Measurements from ENCODE around the gene B3GNT2.
A peak's percentile ranks its signal among the peaks of the same experiment; 100 is the strongest.
"Not testable (repeated sequence)": the region's sequence is repeated elsewhere in the genome, so short reads cannot be mapped to it uniquely, and the experiment has no call there.

B3GNT2 gene, protein sequence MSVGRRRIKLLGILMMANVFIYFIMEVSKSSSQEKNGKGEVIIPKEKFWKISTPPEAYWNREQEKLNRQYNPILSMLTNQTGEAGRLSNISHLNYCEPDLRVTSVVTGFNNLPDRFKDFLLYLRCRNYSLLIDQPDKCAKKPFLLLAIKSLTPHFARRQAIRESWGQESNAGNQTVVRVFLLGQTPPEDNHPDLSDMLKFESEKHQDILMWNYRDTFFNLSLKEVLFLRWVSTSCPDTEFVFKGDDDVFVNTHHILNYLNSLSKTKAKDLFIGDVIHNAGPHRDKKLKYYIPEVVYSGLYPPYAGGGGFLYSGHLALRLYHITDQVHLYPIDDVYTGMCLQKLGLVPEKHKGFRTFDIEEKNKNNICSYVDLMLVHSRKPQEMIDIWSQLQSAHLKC

DNA sequence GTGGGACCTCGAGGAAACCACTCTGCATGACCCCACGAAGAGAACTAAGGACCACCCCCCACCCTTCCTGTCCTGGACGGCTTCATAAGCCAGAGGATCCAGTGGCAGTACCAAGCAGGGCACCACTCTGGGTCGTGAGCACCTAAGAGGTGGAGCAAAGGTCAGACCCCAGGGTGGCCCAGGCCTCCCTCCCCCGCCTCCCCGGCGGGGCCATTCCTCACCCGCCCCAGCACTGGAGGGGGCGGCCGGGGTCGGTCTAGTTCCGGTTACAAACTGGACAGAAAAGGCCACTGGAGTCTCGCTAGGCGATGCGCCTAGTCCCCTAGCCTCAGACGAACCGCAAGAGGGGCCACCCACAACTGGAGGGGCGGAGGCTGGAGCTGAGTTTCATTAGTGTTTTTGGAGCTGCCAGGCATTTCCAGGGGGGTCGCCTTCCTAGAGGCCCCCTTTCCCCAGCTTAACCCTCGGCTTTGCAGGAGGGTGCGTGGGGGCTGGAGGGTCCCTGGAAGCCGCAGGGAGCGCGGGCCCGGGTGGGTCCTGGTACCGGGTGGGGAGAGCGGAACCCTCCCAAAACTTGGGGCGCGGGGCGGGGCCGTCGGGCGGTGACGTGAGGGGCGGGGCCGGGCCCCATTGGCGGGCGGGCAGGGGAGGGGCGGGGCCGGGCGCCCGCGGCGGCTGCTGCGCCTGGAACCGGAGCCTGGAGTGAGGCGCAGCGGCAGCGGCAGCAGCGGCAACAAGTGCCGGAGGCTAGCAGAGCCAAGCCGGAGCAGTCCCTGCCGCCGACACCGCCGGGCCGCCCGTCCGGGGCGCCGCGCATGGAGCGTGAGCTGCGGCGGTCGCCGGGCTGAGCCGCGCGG, at the start of gene B3GNT2:
Gene B3GNT2, plus strand, starts transcription at position 695 of the 857 bp plus-strand sequence. CDS start 26,106 bp downstream, outside the sequence.
- peak; percentile 91 for DNase-seq
- no peaks in the 10 kb centered on the region for H3K9me3 Mint-ChIP-seq

DNA sequence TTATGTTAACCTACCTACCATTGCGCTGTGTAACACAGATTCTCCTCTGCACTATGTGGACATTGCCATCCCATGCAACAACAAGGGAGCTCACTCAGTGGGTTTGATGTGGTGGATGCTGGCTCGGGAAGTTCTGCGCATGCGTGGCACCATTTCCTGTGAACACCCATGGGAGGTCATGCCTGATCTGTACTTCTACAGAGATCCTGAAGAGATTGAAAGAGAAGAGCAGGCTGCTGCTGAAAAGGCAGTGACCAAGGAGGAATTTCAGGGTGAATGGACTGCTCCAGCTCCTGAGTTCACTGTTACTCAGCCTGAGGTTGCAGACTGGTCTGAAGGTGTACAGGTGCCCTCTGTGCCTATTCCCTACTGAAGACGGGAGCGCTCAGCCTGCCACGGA, 49.1 kb upstream of the B3GNT2 start:
- not testable (repeated sequence) for H3K27ac Mint-ChIP-seq; H3K4me3 Mint-ChIP-seq; H3K27me3 Mint-ChIP-seq; H3K36me3 Mint-ChIP-seq (ENCODE audit: low read depth); H3K9me3 Mint-ChIP-seq
- peaks cover 10% of the 10 kb centered on the region for H3K4me1 Mint-ChIP-seq (ENCODE audit: low read depth)
- DNase-seq = peak; percentile 38

More for the DNA sequence above, at the start of gene B3GNT2:
- Mint-ChIP-seq H3K4me3 (peak within 1 kb of the TSS; percentile 90), H3K27me3 (no peaks in the 10 kb centered on the region), H3K4me1 (ENCODE audit: low read depth) (peaks cover 32% of the 10 kb centered on the region), H3K27ac (peak within 1 kb of the TSS; percentile 94), H3K36me3 (ENCODE audit: low read depth) (peaks cover 19% of the 10 kb centered on the region)

DNA sequence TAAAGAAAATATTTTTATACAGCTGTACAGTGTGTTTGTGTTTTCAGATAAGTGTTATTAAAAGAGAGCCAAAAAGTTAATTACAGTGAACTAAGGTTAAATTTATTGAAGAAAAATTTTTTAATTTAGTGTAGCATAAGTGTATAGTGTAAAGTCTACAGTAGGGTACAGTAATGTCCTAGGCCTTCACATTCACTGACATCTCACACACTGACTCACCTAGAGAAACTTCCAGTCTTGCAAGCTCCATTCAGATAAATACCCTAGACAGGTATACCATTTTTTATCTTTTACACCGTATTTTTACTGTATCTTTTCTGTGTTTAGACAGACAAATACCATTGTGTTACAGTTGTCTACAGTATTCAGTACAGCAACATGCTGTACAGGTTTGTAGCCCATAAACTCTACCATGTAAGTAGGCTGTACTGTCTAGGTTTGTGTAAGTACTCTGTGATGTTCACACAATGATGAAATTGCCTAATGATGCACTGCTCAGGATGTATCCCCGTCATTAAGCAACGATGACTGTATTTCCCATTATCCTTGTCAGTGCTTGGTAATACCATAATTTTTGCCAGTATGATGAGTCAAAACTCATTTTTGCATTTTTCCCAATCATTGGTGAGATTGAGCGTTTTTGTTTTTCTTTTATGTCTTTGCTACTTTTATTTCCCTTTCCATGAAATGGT, 48.2 kb upstream of the B3GNT2 start:
- H3K4me1 Mint-ChIP-seq (ENCODE audit: low read depth) = peaks cover 10% of the 10 kb centered on the region
- no peak overlapping the region for H3K27ac Mint-ChIP-seq
- no peaks in the 10 kb centered on the region for H3K27me3 Mint-ChIP-seq
- H3K36me3 Mint-ChIP-seq (ENCODE audit: low read depth) = peaks cover 3% of the 10 kb centered on the region
- DNase-seq = no peak
- no peaks in the 10 kb centered on the region for H3K9me3 Mint-ChIP-seq
- H3K4me3 Mint-ChIP-seq = no peak overlapping the region

DNA sequence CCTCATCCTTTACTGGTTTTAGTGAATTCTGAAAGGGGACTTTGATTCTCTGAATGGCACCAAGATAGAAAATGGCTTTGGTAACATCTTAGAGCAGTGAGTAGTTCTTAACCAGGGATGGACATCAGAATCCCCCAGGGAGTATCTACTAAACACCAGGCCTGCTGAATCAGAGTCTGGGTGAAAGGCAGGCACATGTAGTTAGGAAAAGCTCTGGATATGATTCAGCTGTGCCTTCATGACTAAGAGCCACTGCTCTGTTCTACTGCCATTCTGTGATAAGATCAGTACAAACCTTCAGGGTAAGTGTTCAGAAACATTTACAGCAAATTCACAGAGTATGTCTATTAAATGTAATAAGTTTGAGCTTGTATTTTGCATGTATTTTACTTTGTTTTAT, 46.2 kb upstream of the B3GNT2 start:
- no peak for DNase-seq
- no peak overlapping the region for H3K27ac Mint-ChIP-seq
- peaks cover 10% of the 10 kb centered on the region for H3K4me1 Mint-ChIP-seq (ENCODE audit: low read depth)
- no peaks in the 10 kb centered on the region for H3K27me3 Mint-ChIP-seq
- peaks cover 6% of the 10 kb centered on the region for H3K36me3 Mint-ChIP-seq (ENCODE audit: low read depth)
- H3K4me3 Mint-ChIP-seq = no peak overlapping the region
- peaks cover 3% of the 10 kb centered on the region for H3K9me3 Mint-ChIP-seq

DNA sequence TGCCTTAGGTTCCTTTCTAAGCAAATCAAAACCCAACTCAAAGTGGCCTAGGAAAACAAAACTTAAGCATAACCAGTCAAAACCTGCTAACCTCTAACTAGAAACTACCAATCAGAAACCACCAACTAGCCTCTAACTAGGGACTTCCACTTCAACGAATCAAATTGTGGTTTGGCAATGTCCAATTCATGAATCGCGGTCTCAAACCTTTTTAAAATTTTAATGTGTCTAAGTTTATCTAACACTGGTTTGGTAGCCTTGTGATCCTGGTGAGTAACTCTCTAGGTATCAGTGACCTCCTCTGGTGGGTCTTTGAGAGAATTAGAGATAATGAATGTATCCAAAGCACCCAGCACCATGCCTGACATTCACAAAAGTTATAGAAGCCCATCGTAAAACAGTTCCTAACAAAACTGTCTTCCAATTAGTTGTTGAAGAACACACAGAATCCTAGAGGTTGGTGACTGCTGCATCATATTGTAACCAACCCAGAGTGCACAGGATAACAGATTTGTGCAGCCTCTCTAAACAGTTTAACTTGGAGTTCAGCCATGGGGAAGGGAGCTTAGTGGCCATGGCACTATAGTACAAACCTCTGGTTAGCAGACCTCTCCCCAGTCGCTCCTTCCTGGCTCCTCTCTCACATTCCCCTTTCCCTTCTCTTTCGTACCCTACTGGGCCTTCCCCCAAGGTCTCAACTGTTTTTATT, 45.2 kb upstream of the B3GNT2 start:
- Mint-ChIP-seq H3K27ac (no peak overlapping the region), H3K36me3 (ENCODE audit: low read depth) (peaks cover 6% of the 10 kb centered on the region), H3K9me3 (peaks cover 3% of the 10 kb centered on the region), H3K4me1 (ENCODE audit: low read depth) (peaks cover 7% of the 10 kb centered on the region), H3K27me3 (no peaks in the 10 kb centered on the region), H3K4me3 (no peak overlapping the region)
- DNase-seq = no peak

DNA sequence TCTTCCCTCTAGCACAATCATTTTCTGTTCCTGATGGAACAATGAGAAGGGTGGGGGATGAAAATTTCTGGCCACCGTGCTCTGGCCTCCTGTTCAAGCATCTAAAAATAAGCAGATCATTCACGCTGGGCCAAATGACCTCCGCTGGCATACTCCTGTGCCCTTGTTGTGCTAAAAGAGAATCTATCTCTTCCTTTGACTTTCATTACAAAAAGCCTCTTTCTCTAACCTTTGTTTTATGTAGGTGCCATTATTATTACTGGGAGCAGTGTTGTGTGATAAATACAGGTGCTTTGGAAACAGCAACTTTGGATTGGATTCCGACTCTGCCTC, 44.6 kb upstream of the B3GNT2 start:
- H3K27me3 Mint-ChIP-seq = no peaks in the 10 kb centered on the region
- peaks cover 3% of the 10 kb centered on the region for H3K9me3 Mint-ChIP-seq
- H3K27ac Mint-ChIP-seq = no peak overlapping the region
- H3K4me3 Mint-ChIP-seq = no peak overlapping the region
- peaks cover 7% of the 10 kb centered on the region for H3K4me1 Mint-ChIP-seq (ENCODE audit: low read depth)
- peaks cover 6% of the 10 kb centered on the region for H3K36me3 Mint-ChIP-seq (ENCODE audit: low read depth)
- DNase-seq = no peak

DNA sequence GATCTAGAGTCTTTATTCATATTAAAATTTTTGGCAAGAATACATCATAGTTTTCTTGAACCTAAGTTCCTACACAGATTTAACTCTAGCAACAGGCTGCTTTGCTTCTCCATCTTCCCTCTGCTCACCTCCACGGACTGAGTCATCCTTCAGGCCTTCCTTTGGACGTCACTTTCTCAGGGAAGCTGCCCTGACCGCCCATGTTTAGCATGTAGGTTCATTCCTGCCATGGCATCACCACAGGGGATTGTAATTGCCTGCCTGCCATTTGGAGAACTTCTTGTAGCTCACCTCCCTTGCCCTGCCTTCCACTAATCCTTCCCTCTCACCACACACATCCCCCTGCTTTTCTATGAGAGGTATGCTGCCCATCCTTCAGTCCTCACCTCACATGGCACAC, 43.9 kb upstream of the B3GNT2 start:
- Mint-ChIP-seq H3K4me3 (no peak overlapping the region), H3K4me1 (ENCODE audit: low read depth) (peaks cover 1% of the 10 kb centered on the region), H3K9me3 (peaks cover 3% of the 10 kb centered on the region), H3K36me3 (ENCODE audit: low read depth) (peaks cover 3% of the 10 kb centered on the region), H3K27me3 (no peaks in the 10 kb centered on the region), H3K27ac (no peak overlapping the region)
- no peak for DNase-seq

DNA sequence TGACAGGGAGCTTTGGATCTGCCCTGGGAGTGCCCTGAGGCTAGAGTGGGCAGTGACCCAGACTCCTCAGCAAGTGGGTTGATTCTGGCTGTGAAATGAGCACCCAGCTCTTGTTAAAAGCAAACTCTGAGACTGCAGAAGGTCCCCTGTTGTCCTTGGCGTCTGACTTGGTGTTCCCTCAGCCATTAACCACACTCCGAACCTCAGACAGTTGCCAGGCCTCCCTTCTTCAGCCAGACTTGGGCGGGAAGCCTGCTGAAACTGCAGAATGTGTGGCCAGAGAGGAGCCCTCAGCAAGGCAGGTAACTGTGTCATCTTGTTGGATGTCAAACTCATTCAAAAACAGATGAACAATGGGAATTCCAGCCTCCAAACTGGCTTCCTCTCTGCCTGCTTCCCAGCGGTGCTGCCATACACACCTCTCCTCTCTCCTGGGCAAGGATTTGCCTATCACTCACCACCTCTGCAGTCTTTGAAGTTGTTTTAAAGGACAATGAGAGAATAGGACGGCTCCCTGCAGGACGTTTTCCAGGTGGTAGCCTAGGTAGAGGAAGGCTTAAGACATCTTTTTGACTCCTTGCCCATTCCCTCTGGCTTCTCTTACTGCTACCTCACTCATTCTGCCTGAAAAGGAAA, 38.9 kb upstream of the B3GNT2 start:
- Mint-ChIP-seq H3K4me1 (ENCODE audit: low read depth) (peaks cover 2% of the 10 kb centered on the region), H3K27me3 (no peaks in the 10 kb centered on the region), H3K9me3 (peaks cover 3% of the 10 kb centered on the region), H3K27ac (no peak overlapping the region), H3K4me3 (no peak overlapping the region), H3K36me3 (ENCODE audit: low read depth) (peaks cover 3% of the 10 kb centered on the region)
- DNase-seq = no peak

DNA sequence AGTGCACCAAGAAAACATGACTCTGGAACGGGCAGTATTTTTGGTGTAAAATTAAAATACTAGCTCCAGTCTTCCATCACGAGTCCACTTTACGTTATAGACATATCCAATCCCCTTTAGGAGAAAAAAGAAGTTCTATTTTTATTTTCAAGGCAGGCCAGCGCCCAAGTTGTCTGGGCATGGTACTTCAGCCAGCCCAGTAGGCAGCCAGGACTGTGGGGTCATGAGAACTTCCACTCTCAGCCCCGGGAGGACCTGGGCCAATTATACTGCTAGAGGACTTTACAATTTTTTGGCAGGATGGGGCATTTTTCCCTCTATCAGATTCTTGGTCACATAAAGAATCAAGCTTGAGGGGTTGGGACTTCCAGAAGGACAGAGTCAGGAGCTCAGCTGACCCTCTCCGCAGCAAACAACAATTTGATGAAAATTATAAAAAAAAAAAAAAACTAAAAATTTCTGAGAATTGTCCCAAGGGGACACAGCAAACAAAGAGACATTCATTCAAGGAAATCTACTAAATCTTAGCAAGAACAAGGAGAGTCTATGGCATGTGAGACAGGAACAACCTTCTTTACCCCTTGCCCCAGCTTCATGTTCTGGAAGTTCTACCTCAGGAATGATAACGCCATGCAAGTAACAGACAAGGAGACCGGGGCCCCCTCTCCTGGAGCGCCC, 37.3 kb upstream of the B3GNT2 start:
- no peak overlapping the region for H3K27ac Mint-ChIP-seq
- H3K27me3 Mint-ChIP-seq = no peaks in the 10 kb centered on the region
- DNase-seq = no peak
- peaks cover 3% of the 10 kb centered on the region for H3K36me3 Mint-ChIP-seq (ENCODE audit: low read depth)
- H3K9me3 Mint-ChIP-seq = peaks cover 3% of the 10 kb centered on the region
- no peak overlapping the region for H3K4me3 Mint-ChIP-seq
- H3K4me1 Mint-ChIP-seq (ENCODE audit: low read depth) = peaks cover 2% of the 10 kb centered on the region

DNA sequence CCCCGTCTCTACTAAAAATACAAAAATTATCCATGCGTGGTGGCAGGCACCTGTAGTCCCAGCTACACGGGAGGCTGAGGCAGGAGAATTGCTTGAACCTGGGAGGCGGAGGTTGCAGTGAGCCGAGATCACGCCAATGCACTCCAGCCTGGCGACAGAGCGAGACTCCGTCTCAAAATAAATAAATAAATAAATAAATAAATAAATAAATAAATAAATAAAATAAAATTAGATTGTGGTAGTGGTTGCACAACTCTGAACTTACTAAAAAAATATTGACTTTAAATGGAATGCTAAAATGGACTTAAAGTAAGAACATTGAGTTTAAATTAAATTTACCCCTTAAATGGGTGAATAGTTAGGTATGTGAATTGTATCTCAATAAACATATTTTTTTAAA, 35.2 kb upstream of the B3GNT2 start:
- not testable (repeated sequence) for H3K4me3 Mint-ChIP-seq, H3K27me3 Mint-ChIP-seq

DNA sequence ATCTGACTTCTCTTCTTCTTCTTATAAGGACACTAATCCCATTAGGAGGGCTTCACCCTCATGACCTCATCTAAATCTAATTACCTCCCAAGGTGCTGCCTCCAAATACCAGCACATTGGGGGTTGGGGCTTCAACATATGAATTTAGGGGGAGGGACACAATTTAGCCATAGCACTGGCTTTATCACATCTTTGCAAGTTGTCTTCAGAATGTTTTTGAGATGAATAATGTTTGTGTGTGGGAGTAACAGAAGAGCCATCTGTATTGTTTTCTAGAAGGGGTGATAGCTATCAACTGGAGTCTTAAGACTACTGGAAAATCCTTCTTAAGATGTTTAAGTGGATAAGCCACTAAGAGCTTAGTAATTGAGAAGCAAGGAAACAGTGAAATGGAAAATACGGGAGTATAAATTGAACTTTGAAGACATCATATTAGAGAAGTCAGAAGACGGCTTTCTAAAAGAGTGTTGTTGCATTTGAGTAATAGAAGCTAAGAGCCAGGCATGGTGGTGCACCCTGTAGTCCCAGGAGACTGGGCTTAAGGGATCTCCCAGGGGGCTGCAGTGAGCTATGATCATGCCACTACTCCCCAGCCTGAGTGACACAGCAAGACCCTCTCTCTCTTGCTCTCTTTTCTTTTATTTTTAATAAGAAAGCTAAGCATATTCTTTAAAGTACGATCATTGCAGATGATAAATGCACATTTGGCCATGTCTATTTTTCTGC, 32.6 kb upstream of the B3GNT2 start:
- no peaks in the 10 kb centered on the region for H3K36me3 Mint-ChIP-seq (ENCODE audit: low read depth)
- DNase-seq = no peak
- peaks cover 2% of the 10 kb centered on the region for H3K4me1 Mint-ChIP-seq (ENCODE audit: low read depth)
- H3K9me3 Mint-ChIP-seq = no peaks in the 10 kb centered on the region
- no peak overlapping the region for H3K27ac Mint-ChIP-seq
- no peak overlapping the region for H3K4me3 Mint-ChIP-seq
- H3K27me3 Mint-ChIP-seq = no peaks in the 10 kb centered on the region

More for the DNA sequence above, 35.2 kb upstream of the B3GNT2 start:
- H3K36me3 Mint-ChIP-seq (ENCODE audit: low read depth); H3K4me1 Mint-ChIP-seq (ENCODE audit: low read depth); DNase-seq; H3K27ac Mint-ChIP-seq; H3K9me3 Mint-ChIP-seq: not testable (repeated sequence)

DNA sequence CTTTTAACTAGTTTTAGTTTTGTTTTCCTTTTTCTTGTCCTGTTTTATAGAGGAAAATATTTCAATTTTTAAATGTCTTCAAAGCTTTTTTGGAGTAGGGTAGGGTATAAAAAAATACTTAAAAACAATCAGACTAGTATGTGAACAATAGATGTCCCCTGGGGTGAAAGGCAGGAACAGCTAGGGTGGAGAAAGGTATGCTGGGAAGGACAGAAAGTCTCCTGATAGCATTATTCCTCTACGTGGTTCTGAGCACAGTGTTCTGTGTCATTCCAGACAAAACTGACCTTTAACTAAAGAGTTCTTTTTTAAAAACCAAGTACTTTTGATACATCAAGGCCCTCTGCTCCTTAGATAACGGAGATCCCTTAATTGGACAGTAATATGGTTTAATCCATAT, 32.1 kb upstream of the B3GNT2 start:
- Mint-ChIP-seq H3K27me3 (no peaks in the 10 kb centered on the region), H3K4me1 (ENCODE audit: low read depth) (peaks cover 2% of the 10 kb centered on the region), H3K4me3 (no peak overlapping the region), H3K36me3 (ENCODE audit: low read depth) (no peaks in the 10 kb centered on the region), H3K27ac (no peak overlapping the region), H3K9me3 (no peaks in the 10 kb centered on the region)
- no peak for DNase-seq

DNA sequence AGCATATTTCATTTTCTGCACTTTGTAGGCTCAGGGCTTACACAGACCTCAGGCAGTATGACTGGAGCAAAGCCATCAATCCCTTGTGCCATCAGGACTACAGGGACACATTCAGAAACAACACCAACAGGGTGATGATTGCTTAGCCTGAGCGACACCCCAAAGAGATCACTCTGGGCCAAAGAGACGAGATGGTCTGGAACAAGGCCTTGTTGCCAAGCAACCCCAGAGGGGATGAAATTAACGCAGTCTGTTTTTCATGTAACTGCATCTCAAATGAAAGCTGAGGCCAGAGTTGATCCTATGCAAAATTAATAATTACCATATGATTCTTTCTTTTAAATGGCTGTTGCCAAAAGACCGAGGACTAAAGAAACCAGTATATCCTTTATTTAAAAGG, 20.2 kb upstream of the B3GNT2 start:
- Mint-ChIP-seq H3K9me3 (no peaks in the 10 kb centered on the region), H3K27ac (no peak overlapping the region), H3K4me3 (no peak overlapping the region), H3K36me3 (ENCODE audit: low read depth) (no peaks in the 10 kb centered on the region), H3K4me1 (ENCODE audit: low read depth) (no peaks in the 10 kb centered on the region), H3K27me3 (no peaks in the 10 kb centered on the region)
- no peak for DNase-seq

All from activated T-cell treated with anti-CD3 and anti-CD28 coated beads, Interleukin-2, amount 50 U/mL, for 24 hours (primary cell).